ENCODE measurements around the gene ZNF839.
"Not testable (repeated sequence)": the region's sequence is repeated elsewhere in the genome, so short reads cannot be mapped to it uniquely, and the experiment has no call there.

Gene ZNF839

DNA sequence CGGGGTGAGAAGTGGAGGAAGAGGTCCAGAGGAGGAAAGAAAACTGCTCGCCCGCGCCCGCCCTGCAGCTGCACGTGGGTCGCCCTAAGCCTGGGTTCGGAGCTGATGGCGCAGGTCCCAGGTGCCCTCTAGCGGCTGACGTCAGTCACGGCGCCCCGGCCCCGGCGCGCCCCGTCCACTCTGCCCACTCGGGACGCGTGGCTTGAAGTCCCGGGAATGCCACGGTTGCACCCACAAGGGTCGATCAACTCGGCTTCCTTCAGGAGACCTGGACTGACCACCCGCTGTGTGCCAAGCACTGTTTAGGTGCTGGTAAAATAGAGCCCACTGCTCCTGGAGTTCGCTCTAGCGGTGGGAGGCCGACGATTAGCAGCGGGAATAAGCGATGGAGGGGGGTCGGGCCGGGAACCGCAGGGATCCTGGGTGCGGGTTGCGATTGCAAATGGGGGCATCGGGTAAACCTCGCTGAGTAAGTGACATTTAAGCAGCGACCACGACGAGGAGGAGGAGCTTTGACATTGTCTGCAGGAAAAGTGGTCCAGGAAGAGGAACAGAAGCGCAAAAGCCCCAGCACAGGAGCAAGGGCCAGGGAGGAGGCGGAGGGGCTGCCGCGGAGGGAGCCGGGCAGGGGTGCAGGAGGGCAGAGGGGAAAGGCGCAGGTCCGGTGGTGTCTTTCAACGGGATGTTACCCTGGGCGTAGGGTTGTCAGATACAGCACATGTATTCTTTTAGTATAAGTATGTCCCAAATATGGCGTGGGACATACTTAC, 5.1 kb upstream of the ZNF839 start:
- peak; percentile 83 for DNase-seq

DNA sequence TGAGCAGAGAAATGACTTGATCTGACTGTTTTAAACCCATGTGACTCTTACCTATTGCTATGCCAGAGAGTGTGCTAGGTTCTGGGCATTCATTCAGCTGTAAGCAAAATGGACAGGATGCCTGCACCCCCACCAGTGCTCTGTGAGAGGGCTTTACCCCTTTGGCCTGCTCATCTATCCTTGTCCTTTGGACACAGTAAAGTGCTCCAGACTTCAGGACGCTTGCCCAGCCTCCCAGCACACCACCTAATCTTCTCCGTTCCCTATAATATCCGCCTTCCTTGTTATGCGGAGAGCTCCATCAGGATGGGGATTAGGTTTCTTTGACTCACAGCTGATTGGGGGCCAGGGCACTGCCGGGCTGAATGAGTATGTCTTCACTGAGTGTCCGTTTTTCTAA, 4.4 kb upstream of the ZNF839 start:
- DNase-seq, result no peak

DNA sequence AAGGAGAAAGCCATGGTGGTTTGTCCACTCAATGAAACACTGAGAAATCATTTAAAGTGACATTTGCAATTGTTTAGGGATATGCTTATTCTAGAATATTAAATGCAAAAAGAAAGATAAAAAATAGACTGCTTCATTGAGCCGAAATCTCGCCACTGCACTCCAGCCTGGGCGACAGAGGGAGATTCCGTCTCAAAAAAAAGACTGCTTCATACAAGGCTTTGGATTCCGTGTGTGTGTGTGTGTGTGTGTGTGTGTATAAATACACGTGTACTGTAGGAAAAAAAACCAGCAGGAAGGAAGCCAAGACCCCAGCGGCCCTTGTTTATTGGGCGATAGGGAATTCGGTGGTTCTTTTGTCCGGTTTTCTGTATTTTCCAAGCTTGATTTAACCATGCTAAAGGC, 3.2 kb upstream of the ZNF839 start:
- no peak for DNase-seq

DNA sequence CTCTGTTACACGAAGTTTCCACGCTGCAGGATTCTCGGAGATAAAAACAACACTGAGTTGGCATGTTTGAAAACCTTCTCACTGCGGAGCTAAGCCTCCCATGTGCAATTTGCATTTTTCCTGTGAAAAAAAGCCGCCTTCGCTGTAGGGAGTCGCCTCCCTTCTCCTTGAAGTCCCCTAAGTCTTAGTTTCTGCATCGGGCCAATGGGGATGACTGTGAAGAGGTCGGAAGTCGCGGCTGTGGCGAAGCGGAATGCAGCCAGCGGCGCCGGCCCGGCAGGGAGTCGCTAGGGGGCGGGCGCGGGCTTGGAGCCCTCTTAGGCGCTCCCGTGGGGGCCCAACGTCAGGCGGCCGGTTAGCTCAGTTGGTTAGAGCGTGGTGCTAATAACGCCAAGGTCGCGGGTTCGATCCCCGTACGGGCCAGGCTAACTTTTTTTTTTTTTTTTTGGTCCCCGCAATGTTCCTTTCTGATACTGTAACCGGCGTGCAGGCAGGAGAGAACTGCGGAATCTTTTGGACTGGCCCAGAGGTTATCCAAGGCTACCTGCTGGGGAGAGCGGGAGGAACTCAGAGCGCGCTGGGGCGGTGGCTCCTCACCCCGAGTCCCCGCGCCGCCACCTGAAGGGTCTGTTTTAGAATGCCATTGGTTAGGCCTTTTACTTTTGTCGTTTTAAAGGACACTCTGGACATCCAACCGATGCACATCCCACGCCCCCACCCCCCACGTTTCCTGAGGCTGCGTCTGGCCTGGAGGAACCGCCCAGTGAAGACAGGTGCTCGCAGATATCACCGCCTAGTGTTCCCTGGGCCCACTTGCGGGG, 2.6 kb upstream of the ZNF839 start:
- DNase-seq, result peak; percentile 99

DNA sequence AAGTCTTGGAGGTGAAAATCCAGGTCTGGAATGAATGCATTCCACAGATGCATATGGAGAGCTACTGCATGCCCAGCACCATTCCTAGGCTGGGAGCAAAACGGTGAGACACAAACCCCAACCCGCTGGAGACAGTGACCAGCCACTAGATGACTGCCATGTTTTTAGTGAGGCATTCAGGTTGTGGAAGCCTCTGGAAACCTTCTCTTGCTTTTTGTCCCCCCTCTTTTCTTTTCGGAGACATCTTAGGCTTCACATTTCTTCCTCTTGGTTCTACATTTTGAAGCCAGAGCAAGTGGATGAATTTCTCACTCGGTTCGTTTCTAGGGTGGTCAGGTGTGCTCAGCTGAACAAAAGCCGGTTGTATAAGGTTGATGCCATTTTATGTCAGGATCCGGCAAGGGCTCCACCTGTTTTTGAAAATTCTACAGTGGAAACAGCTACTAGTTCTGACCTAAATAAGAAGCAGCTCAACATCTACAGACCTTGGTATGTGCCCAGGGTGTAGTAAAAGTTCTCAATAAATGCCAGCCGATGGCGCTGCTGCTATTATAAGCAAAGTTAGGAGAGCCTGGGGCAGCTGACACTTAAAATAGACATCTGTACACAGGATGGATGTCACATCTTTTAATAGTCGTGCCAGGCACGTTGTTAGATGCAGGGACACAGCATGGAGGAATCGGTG, 1.8 kb upstream of the ZNF839 start:
- DNase-seq, result no peak

DNA sequence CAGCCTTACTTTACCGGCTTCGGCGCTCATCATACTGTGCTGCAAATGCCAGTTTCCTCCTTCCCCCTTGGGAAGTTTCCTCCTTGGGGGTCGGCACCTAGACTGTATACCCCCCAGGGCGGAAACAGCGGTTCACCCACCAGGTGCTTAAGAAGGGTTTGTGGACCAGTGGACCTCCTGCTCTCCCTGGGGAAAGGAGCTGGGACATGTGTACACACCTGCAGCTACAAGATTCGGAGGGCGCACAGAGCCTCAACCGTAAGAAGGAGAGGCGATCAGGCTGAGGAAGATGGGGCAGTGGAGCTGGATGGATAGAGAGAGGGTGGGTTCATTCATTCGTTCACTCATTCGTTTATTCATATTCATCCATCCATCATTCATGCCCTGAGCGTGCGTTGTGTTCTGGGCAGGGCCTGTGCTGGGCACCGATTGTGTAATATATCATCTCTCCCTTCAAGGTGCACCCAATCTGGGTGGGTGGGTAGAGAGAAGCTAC, 717 bp upstream of the ZNF839 start:
- DNase-seq, result no peak

DNA sequence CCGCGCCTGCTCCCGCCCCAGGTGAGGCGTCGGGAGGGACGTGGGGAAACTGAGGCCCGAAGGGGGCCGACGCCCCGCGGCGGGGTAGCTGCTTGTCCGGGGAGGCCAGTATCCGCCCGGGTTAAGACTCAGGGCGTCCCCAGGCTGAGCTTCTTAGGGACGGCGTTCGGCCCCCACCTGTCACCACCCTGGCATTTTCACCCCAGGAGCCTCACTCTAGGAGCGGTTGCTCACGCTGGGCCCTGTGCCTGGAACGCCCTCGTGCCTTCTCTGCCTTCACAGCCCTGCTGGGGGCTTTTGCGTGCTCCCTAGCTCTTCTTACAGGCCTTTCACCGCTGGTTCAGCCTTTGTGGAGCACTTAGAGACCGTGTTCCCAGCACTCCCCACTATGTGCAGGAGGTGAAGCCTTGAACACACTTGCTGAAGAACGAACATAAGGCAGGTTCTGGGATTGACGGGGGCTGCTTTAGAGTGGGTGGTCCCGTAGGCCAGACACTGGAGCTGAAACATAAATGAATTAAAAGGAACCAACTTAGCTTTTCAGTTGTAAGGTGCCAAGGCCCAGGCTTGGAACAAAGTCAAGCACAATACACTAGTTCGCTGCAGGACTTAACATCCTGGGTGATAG, 601 bp downstream of the ZNF839 start:
- DNase-seq, result peak; percentile 64

DNA sequence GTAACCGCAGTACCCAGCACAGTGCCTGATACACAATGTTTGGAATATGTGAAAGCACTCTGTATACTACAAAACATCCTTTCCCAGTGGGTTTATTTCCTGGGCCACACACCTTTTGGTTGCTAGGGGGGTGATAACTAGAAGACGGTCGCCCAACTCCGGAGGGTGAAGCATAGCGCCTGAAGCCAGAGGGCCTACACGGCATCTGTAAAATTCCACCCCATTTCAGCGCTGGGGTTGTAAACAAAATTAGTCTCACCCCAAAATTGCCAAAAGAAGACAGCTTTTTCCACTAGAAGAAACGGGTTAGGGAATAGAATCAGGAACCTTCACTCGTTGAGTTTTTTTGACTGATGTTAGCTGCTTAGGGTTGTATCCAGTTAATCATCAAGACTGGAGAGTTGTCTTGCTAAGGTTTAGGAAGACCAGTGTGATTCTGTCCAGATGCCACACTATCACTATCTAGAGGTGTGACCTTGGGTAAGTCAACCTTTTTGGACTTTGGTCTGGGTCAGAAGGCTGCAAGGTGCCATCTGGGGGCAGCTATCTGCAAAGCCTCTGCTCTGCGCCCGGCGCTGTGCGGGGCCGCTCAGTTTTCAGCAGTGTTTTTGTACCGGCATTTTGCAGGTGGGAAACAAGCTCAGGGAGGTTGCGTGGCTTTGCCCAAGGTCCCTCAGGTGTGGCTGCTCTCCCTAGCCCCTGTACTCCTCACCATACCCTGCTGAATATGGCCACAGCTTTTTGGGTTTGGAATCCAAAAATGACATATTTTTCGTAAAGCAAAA, 1.3 kb downstream of the ZNF839 start:
- DNase-seq, result no peak

DNA sequence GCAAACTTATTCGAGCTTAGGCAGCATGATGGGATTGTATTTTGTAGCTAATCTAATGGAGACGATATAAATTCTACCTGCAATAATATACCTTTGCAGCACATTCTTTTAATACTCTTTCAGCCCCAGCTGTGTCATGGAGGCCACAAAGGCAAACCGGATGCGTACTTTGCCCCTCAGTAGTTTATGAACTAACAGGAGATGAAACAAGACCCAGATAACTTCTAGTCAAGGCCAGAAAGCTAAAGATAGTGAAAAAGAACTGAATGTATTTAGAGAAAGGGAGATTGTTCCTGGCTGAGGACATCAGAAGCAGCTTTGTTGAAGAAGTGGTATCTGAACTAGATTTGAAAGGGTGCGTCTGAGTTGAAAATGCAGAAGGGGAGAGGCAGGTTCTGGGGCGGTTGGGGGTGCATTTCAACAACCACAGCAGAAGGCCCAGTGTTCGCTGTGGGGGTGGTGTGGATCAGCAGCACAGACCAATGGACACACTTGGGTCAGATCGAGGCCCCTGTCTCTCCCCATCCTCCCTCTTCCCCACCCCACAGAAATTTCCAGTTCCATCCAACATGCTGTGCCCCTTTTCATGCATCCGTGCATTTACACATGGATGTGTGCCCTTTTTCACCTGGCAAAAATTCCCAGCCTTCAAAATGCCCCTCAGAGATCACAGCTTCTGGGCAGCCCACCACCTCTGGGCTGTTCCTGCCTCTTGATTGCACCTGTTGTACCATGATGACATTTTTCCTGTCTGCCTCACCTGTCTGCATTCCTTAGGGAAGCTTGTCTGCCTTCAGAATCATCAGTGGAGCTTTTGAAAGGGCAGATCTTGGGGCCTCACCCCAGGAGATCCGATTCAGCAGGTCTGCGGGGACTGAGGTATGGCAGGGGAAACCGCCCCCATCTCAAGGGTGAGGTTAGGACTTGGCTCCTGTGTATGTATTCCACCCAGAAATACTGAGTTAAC, 2.2 kb downstream of the ZNF839 start:
- DNase-seq, result no peak

DNA sequence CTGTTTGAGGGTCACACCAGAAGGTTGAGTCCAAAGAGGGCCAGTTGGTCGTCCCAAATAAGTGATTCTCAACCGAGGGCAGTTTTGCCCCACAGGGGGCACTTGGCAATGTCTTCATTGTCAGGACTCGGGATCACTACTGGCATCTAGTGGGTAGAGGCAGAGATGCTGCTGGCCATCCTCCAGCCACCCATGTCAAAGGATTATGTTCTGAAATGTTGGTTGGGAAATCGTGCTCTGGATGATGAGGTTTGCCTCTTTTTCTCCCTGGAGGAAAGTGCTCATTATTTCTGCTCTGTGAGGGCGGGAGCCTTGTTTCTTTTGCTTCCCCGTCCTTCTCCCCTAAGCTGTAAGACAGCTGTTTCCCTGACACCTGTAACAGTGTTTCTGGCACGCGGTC, 3.6 kb downstream of the ZNF839 start:
- DNase-seq, result no peak

DNA sequence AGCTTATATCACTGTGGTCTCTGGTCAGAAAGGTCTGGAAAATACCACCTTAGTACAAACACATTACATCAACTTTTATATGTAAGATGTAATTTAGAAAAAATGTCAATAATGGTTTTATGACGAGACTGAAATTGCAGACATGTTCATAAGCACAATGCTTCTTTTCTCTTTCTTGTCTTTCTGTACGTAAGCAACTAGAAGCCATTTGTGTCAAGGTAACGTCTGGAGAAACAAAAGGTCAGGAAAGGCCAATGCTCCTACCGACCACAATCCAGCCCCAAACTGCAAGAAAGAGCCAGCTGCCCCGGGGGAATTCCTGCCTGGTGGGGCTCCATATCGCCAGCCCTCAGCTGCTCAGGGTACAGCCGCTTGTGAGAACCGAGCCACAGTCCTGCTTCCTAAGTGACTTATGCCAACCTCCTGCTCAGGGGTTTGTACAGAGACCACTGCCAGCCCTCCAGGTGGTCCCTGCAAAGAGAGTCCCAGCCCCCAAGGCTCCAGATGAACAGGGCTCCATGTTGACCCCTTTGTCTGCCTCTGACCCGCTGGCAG, 6.3 kb downstream of the ZNF839 start:
- no peak for DNase-seq

DNA sequence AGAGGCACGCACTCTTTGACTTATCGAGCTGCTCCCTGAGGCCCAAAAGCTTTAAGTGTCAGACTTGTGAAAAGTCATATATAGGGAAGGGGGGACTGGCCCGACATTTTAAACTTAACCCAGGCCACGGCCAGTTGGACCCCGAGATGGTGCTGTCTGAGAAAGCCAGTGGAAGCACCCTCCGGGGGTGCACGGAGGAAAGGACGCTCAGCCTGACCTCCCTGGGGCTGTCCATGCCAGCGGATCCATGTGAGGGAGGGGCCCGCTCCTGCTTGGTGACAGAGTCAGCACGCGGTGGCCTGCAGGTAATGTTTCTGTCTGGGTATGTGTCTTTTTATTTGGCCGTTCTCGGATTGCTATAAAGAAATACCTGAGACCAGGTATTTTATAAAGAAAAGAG, 7.0 kb downstream of the ZNF839 start:
- no peak for DNase-seq

DNA sequence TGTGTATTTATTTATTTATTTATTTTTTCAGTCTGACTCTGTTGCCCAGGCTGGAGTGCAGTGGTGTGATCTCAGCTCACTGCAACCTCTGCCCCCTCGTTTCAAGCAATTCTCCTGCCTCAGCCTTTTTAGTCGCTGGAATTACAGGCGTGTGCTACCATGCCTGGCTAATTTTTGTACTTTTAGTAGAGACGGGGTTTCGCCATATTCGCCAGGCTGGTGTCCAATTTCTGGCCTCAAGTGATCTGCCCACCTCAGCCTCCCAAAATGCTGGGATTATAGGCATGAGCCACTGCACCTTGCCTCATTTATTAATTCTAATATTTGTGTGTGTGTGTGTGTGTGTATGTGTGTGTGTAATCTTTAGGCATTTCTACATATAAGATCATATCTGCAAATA, 9.8 kb downstream of the ZNF839 start:
- not testable (repeated sequence) for DNase-seq

DNA sequence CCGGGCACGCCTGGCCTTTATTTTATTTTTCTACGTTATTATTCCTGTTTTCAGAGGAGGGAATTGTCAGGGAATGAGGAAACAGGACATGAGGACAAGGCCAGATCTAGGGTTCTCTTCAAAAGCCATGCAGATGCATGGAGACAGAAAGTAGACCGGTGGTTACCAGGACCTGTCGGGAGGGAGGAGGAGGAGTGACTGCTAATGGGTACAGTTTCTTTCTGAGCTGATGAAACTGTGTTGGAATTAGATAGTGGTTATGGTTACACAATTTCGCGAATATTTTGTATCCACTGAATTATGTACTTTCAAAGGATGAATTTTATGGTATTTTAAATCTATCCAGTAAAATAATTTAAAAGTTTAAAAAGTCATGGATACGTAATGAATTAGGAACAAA, 11.3 kb downstream of the ZNF839 start:
- DNase-seq, result no peak

DNA sequence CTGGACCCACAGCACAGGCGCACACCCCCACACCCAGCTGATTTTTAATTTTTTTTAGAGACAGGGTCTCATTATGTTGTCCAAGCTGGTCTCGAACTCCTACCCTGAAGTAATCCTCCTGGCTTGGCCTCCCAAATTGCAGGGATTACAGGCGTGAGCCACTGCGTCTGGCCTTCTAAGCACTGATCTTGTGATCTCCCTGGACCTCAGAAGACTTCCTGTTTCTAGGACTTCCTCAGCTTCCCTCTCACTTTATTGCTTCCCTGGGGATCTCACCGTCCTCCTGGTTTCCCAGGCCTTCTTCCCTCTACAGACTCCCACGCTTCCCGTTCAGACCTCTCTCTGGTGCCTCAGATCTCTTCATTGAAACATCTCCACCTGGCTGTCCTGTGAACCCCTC, 13.8 kb downstream of the ZNF839 start:
- DNase-seq, result no peak

DNA sequence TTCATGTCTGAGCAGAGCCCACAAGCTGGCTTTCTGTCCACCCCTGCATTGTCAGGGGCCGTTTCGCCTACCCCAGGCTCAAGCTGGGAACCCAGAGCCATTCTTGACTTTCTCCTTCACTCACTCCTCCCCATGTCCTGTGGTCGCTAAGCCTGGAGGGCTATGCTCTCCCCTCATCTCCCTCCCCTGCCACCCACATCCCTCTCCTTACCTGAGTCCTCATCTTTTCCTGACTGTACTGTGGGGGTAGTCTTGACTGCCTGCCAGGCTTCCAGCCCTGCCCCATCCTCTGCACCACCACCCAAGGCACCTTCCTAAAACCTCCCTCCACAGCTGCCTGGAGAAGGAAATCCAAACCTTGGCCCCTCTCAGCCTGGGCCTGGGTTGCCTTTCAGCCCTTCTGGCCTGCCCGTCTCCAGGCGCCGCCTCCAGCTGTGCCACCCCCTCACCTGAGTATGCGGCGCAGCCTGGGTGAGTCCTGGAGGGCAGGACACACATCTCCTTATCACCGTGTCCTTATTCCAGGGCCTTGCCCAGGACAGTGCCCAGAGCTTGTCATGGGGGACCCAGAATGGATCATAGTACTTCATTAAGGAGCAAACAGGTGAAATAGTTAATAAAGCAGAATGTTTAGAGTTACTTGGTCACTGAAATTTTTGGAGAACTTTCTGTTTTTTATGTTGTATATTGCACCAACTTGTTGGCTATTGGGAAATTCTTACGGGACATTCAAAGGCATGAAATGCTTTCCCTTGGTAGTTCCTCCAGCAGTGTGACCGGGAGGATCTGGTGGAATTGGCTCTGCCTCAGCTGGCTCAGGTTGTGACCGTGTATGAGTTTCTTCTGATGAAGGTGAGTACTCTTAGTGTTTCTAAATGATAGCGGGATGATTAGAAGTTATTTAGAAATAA, 14.5 kb downstream of the ZNF839 start:
- DNase-seq, result no peak

DNA sequence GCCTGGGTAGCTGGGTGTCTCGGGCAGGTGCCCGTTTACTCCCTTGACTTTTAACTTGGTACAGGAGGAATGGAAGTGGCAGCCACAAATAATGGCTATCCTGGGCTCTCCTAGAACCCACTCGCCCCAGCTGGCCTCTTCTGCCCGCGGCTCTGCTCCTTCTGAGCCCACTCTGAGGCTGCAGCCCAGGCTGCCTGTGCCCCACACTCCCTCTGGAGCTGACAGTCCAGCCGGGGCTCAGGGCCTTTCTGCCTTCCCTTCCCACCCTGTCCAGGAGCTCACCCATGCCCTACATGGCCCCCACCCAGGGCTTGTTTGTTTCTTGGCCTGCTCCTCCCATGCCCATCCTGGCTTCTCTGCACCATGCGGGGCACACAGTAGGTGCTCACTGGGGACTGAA, 15.6 kb downstream of the ZNF839 start:
- no peak for DNase-seq

DNA sequence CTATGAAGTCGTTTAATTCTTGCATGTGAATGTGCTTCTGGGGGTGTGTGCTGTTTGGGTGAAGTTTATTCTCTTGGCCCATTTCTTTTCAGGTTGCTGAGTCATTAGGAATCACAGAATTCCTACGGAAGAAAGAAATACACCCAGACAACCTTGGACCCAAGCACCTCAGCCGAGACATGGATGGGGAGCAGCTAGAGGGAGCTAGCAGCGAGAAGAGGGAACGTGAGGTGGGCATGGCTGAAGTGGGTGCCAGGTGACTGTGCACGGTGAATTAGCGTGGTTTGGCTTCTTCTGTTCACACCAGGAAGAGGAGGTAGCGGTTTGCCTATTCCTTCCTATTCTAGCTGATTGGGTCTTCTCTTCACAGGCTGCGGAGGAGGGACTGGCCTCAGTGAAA, 19.2 kb downstream of the ZNF839 start:
- DNase-seq, result no peak

DNA sequence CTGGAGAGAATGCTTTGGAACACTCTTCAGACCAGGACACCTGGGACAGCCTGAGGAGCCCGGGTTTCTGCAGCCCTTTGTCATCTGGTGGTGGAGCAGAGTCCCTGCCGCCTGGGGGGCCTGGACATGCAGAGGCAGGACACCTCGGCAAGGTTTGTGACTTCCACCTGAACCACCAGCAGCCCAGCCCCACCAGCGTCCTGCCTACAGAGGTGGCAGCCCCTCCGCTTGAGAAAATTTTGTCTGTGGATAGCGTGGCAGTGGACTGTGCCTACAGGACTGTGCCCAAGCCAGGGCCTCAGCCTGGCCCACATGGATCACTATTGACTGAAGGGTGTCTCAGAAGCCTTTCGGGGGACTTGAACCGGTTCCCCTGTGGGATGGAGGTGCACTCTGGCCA, 22.0 kb downstream of the ZNF839 start:
- DNase-seq, result no peak

DNA sequence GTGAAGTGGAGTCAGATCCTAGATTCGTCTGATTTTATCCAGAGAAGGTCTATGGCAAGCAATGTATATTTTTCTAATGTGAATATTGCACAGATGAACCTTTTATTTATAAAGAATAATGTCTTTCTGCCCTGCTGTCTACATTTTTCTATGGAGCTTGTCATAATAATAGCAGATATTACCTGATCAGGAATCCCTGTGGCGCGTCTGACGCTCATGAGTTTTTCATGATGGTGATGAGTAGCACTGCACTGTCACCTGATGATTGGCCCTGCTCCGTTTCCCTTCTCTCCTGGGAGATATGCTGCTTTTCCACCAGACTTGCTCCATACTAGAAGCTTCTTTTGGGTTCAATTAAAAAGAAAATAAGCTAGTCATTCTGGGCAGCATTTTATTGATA, 22.7 kb downstream of the ZNF839 start:
- no peak for DNase-seq
